Measurements from ENCODE around the gene PIEZO2.

Gene PIEZO2

GRCh38 chr18:10707294-10707693 is 442.1 kb downstream of the PIEZO2 start:
- in situ Hi-C loops (cut with HindIII; ENCODE audit: low sequenced_read_pairs): no loop called here

GRCh38 chr18:10705786-10706185 is 443.6 kb downstream of the PIEZO2 start:
- in situ Hi-C loops (cut with HindIII; ENCODE audit: low sequenced_read_pairs): no loop called here

- in situ Hi-C loops (cut with HindIII; ENCODE audit: low sequenced_read_pairs): no loop called here
These were observed 444.1 kb downstream of the PIEZO2 start for GRCh38 chr18:10705291-10705690.

- in situ Hi-C loops (cut with HindIII; ENCODE audit: low sequenced_read_pairs): no loop called here
These were observed 447.2 kb downstream of the PIEZO2 start for GRCh38 chr18:10702206-10702605.

GRCh38 chr18:10690366-10690765 is 459.0 kb downstream of the PIEZO2 start:
- in situ Hi-C loops (cut with HindIII; ENCODE audit: low sequenced_read_pairs): no loop called here

GRCh38 chr18:10690035-10690329 is 459.4 kb downstream of the PIEZO2 start:
- in situ Hi-C loops (cut with HindIII; ENCODE audit: low sequenced_read_pairs): no loop called here

GRCh38 chr18:10689236-10690034 is 459.9 kb downstream of the PIEZO2 start:
- in situ Hi-C loops (cut with HindIII; ENCODE audit: low sequenced_read_pairs): no loop called here

- in situ Hi-C loops (cut with HindIII; ENCODE audit: low sequenced_read_pairs): no loop called here
These were observed 460.6 kb downstream of the PIEZO2 start for GRCh38 chr18:10688766-10689165.

GRCh38 chr18:10687161-10687925 is 462.0 kb downstream of the PIEZO2 start:
- in situ Hi-C loops (cut with HindIII; ENCODE audit: low sequenced_read_pairs): no loop called here

- in situ Hi-C loops (cut with HindIII; ENCODE audit: low sequenced_read_pairs): no loop called here
These were observed 463.1 kb downstream of the PIEZO2 start for GRCh38 chr18:10686308-10686707.

- in situ Hi-C loops (cut with HindIII; ENCODE audit: low sequenced_read_pairs): no loop called here
These were observed 463.9 kb downstream of the PIEZO2 start for GRCh38 chr18:10685484-10685883.

GRCh38 chr18:10682368-10682714 is 467.0 kb downstream of the PIEZO2 start:
- in situ Hi-C loops (cut with HindIII; ENCODE audit: low sequenced_read_pairs): no loop called here

- in situ Hi-C loops (cut with HindIII; ENCODE audit: low sequenced_read_pairs): no loop called here
These were observed 467.6 kb downstream of the PIEZO2 start for GRCh38 chr18:10681581-10682367.

GRCh38 chr18:10680271-10680596 is 469.1 kb downstream of the PIEZO2 start:
- in situ Hi-C loops (cut with HindIII; ENCODE audit: low sequenced_read_pairs): no loop called here

GRCh38 chr18:10679557-10680270 is 469.7 kb downstream of the PIEZO2 start:
- in situ Hi-C loops (cut with HindIII; ENCODE audit: low sequenced_read_pairs): no loop called here

GRCh38 chr18:10671441-10671840 is 477.9 kb downstream of the PIEZO2 start:
- in situ Hi-C loops (cut with HindIII; ENCODE audit: low sequenced_read_pairs): no loop called here

GRCh38 chr18:10670856-10671255 is 478.5 kb downstream of the PIEZO2 start:
- in situ Hi-C loops (cut with HindIII; ENCODE audit: low sequenced_read_pairs): no loop called here

GRCh38 chr18:10669441-10670100 is 479.8 kb downstream of the PIEZO2 start:
- in situ Hi-C loops (cut with HindIII; ENCODE audit: low sequenced_read_pairs): no loop called here

- in situ Hi-C loops (cut with HindIII; ENCODE audit: low sequenced_read_pairs): no loop called here
These were observed 485.6 kb downstream of the PIEZO2 start for GRCh38 chr18:10663750-10664149.

GRCh38 chr18:10661317-10661716 is 488.1 kb downstream of the PIEZO2 start:
- in situ Hi-C loops (cut with HindIII; ENCODE audit: low sequenced_read_pairs): no loop called here
